NCI-H345 (cell line): ENCODE results near the gene SNTN.
"Not testable (repeated sequence)": the region's sequence is repeated elsewhere in the genome, so short reads cannot be mapped to it uniquely, and the experiment has no call there.

Experiments
- DNase-seq: peaks from one replicate; lab custom pipeline; 2025; lab: John Stamatoyannopoulos, UW

SNTN gene

GRCh38 chr3:63652066-63652725 is at the start of gene SNTN:
Gene SNTN (plus strand): TSS chr3:63652675. CDS start chr3:63652688, 13 bp downstream.
- no peak for DNase-seq

GRCh38 chr3:63607716-63608115 is 44.8 kb upstream of the SNTN start:
- DNase-seq, result peak; percentile 5

GRCh38 chr3:63609408-63609807 is 43.1 kb upstream of the SNTN start:
- no peak for DNase-seq

GRCh38 chr3:63609834-63610233 is 42.6 kb upstream of the SNTN start:
- DNase-seq, result no peak

GRCh38 chr3:63611382-63611781 is 41.1 kb upstream of the SNTN start:
- no peak for DNase-seq

- no peak for DNase-seq
Observed at GRCh38 chr3:63613561-63613960, 38.9 kb upstream of the SNTN start.

GRCh38 chr3:63617391-63617790 is 35.1 kb upstream of the SNTN start:
- DNase-seq, result no peak

- peak; percentile 88 for DNase-seq
Observed at GRCh38 chr3:63624941-63625560, 27.4 kb upstream of the SNTN start.

GRCh38 chr3:63631670-63632069 is 20.8 kb upstream of the SNTN start:
- peak; percentile 56 for DNase-seq

GRCh38 chr3:63635186-63635585 is 17.3 kb upstream of the SNTN start:
- DNase-seq, result no peak

GRCh38 chr3:63639806-63640205 is 12.7 kb upstream of the SNTN start:
- no peak for DNase-seq

- DNase-seq, result no peak
Observed at GRCh38 chr3:63642488-63642887, 10.0 kb upstream of the SNTN start.

- no peak for DNase-seq
Observed at GRCh38 chr3:63644212-63644797, 8.2 kb upstream of the SNTN start.

- DNase-seq, result not testable (repeated sequence)
Observed at GRCh38 chr3:63644928-63645781, 7.3 kb upstream of the SNTN start.

- DNase-seq, result no peak
Observed at GRCh38 chr3:63654211-63654610, 1.7 kb downstream of the SNTN start.

- no peak for DNase-seq
Observed at GRCh38 chr3:63654931-63655330, 2.5 kb downstream of the SNTN start.

GRCh38 chr3:63655519-63655918 is 3.0 kb downstream of the SNTN start:
- DNase-seq, result no peak

- DNase-seq, result no peak
Observed at GRCh38 chr3:63656786-63657185, 4.3 kb downstream of the SNTN start.

GRCh38 chr3:63661242-63661641 is 8.8 kb downstream of the SNTN start:
- no peak for DNase-seq

GRCh38 chr3:63662011-63662410 is 9.5 kb downstream of the SNTN start:
- DNase-seq, result no peak

GRCh38 chr3:63662500-63662899 is 10.0 kb downstream of the SNTN start:
- DNase-seq, result peak; percentile 21

- DNase-seq, result no peak
Observed at GRCh38 chr3:63670544-63670943, 18.1 kb downstream of the SNTN start.

- no peak for DNase-seq
Observed at GRCh38 chr3:63673111-63673510, 20.6 kb downstream of the SNTN start.
